ENCODE results near the gene KLHL17.
"Not testable (repeated sequence)": the region's sequence is repeated elsewhere in the genome, so short reads cannot be mapped to it uniquely, and the experiment has no call there.

The KLHL17 gene

GRCh38 chr1:980137-980571 is 19.8 kb downstream of the KLHL17 start:
- DNase-seq (ENCODE audit: low read depth in 2 of 3, low spot score in 1 of 3), result no peak

- no peak for DNase-seq (ENCODE audit: low read depth in 2 of 3, low spot score in 1 of 3)
Observed at GRCh38 chr1:980602-981395, 20.4 kb downstream of the KLHL17 start.

DNA sequence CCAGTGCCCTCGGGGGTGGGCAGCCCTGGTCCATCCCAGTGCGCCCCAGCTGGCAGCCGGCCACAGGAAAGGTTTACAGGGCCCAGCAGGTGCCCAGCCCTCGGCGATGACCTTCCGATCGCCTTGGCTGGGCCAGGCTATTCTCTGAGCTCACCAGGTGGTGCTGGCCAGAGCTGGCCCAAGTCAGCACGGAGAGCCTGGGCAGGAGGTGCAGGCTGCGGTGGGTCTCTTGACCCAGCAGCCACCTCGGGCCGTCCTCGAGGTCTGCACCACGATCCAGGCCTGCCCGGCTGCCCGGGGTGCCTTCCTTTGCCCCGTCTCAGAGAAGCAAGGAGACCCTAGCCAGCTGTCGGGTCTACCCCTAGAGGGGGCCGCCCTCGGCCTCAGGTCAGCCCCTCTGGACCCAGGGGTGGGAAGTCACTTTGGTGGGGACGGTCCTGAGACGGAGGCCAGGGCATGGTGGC is 21.1 kb downstream of the KLHL17 start:
- no peak for DNase-seq (ENCODE audit: low read depth in 2 of 3, low spot score in 1 of 3)

DNA sequence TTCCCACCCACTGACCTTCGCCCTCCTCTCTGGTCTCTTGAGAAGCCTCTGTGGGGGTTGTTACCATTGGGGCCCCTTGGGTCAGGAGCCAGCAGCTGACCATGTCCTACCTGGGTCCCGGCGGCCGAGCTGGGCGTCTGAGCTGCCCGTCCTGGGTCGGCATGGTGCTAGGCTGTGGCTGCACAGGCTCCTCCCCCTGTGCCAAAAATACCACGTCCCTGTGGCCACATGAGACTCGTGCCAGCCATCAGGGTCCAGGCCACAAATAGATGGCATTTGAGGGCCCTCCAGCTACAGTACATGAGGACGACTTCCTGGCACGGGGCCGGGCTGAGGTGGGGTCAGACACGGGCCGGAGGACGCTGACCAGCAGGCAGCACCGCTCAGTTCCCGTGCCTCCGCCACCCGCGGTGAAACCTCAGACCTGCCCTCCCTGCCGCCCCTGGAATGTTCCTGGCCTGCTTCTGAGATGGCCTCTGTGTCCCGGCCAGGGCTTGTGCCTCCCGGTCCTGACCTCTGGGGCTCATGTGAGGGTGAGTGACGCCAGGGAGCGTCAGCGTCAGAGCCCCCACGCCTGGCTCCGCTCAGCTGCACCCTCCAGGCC is 21.7 kb downstream of the KLHL17 start, which contains the start of gene PERM1:
PERM1 (minus strand) TSS at position 139 of the 604 bp plus-strand sequence. CDS start 1,064 bp downstream, outside the sequence.
- DNase-seq (ENCODE audit: low read depth in 2 of 3, low spot score in 1 of 3), result no peak

DNA sequence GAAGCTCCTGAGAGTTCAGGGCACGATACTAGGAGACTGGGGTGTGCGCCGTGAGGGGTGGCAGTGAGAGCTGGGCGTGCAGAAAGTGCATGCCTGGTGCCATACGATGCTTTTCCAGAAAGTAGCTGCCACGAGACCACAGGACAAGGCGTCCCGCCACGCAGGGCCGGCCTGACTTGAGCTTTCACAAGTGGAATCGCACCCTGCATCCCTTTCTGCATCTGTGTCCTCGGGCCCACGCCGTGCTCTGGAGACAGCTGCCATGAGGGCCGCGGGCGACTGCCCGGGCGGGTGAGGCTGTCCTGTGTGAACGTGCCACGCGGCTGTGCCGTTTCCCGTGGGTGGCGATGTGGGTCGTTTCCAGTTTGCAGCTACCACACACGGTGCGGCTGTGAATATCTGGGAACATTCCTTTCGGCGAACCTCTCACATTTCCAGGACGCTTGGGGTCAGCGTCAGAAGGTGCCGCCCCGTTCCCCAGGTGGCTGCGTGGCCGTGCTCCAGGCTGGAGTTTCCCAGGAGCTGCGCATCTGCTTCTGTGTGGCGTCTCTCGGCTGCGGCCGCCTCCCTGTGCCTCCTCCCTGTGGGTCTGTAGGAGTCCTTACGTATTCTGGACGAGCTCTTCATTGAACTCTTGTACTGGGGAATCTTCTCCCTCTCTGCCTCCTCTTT is 22.5 kb downstream of the KLHL17 start:
- no peak for DNase-seq (ENCODE audit: low read depth in 2 of 3, low spot score in 1 of 3)

- peak in 1 of 3 donors; percentile 63 for DNase-seq (ENCODE audit: low read depth in 2 of 3, low spot score in 1 of 3)
Observed at GRCh38 chr1:983798-984475, 23.6 kb downstream of the KLHL17 start.

- DNase-seq (ENCODE audit: low read depth in 2 of 3, low spot score in 1 of 3), result no peak
Observed at GRCh38 chr1:984476-984814, 24.1 kb downstream of the KLHL17 start.

DNA sequence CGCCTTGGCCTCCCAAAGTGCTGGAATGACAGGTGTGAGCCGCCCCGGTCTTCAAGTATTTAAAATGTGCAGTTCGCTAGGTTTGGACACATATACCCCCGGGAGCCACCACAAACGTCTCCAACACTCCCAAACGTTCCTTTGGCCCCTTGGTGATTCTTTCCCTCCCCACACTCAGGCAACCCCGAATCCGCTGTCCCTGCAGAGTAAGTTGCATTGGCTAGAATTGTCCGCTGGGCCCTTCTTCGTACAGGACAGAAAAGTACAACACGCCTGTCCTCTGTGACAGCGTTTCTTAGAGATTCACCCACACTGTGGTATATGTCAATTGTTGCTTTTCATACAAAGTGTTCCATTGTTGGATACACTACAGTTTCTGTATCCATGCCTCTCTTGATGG is 24.7 kb downstream of the KLHL17 start:
- no peak for DNase-seq (ENCODE audit: low read depth in 2 of 3, low spot score in 1 of 3)

DNA sequence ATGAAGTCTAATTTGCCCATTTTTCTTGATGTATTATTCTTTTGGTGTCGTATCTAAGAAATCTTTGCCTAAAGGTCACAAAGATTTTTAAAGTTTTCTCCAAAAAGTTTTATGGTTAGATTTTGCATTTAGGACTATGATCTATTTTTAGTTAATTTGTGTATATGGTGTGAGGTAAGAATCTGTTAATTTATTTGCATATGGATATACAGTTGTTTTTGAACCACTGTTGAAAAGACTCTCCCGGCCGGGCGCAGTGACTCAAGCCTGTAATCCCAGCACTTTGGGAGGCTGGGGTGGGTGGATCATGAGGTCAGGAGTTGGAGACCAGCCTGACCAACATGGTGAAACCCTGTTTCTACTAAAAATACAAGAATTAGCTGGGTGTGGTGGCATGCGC is 27.7 kb downstream of the KLHL17 start:
- DNase-seq (ENCODE audit: low read depth in 2 of 3, low spot score in 1 of 3), result not testable (repeated sequence)

- not testable (repeated sequence) for DNase-seq (ENCODE audit: low read depth in 2 of 3, low spot score in 1 of 3)
Observed at GRCh38 chr1:991275-991674, 30.9 kb downstream of the KLHL17 start.

- DNase-seq (ENCODE audit: low read depth in 2 of 3, low spot score in 1 of 3), result no peak
Observed at GRCh38 chr1:991895-992294, 31.5 kb downstream of the KLHL17 start.

DNA sequence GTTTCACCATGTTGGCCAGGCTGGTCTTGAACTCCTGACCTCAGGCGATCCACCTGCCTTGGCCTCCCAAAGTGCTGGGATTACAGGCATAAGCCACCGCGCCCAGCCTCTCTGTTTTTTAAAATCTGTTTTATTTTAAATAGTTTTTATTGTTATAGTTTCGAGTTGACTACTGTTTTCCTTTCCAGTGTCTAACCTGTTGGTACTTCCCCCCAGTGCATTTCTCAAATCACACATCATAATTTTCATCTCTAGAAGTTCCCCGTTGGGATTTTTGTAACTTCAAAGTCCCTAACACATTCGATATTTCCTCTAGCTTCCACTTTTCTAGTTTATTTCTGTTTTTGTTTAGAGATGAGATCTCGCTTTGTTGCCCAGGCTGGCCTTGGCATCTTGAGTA is 32.0 kb downstream of the KLHL17 start:
- DNase-seq (ENCODE audit: low read depth in 2 of 3, low spot score in 1 of 3), result no peak

- no peak for DNase-seq (ENCODE audit: low read depth in 2 of 3, low spot score in 1 of 3)
Observed at GRCh38 chr1:993379-993995, 33.1 kb downstream of the KLHL17 start.

DNA sequence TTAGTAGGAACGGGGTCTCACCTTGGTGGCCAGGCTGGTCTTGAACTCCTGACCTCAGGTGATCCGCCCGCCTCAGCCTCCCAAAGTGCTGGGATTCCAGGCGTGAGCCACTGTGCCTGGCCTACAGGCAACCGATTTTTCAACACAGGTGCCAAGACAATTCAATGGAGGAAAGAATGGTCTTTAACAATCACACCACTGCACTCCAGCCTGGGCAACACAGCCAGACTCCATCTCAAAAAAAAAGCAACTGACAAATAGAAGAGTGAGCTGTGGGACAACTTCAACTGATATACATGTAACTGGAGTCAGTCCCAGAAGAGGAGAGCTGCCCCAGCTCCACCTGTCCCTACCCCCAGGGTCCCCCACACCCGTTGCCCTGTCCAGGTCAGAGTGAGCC is 34.2 kb downstream of the KLHL17 start:
- DNase-seq (ENCODE audit: low read depth in 2 of 3, low spot score in 1 of 3), result not testable (repeated sequence)

GRCh38 chr1:995665-996633 is 35.6 kb downstream of the KLHL17 start:
- DNase-seq (ENCODE audit: low read depth in 2 of 3, low spot score in 1 of 3), result no peak

DNA sequence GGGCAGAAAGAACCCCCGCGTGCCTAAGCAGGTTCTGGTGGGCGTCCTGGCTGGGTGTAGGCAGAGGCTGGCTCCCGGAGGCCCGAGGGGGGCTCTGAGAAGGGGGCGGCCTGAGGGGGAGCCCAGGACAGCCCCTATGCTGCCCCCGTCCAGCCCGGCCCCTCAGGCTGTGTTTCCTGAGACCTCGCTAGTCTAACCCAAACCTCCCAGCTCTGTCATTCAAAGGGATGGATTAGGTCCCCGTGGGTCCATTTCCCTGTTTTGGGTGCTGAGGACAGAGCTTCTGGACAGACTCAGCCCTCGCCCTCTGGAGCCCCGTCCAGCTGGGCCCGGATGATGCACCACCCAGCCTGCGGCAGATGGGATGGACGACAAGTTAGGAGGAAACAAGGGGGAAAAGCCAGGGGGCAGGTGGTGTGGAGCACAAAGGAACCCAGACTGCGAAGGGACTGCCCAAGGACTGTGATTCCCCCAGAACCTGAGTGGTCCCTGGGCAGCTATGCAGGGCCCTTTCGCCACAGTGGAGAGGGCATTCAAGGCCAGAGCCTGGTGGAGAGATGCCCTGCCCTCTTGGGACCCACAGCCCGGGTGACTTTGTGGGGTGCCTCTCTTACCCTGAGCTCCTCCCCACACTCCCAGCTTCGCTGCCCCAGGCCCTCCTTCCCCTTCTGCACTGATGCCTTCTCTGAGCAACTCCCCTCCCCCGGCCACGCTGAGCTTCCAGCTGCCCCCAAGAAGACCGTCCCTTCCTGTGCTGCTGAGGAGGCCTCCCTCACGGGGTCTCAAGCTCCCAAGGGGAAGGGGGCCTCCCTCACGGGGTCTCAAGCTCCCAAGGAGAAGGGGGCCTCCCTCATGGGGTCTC is 36.7 kb downstream of the KLHL17 start:
- DNase-seq (ENCODE audit: low read depth in 2 of 3, low spot score in 1 of 3), result no peak

- DNase-seq (ENCODE audit: low read depth in 2 of 3, low spot score in 1 of 3), result no peak
Observed at GRCh38 chr1:997713-997992, 37.3 kb downstream of the KLHL17 start.

DNA sequence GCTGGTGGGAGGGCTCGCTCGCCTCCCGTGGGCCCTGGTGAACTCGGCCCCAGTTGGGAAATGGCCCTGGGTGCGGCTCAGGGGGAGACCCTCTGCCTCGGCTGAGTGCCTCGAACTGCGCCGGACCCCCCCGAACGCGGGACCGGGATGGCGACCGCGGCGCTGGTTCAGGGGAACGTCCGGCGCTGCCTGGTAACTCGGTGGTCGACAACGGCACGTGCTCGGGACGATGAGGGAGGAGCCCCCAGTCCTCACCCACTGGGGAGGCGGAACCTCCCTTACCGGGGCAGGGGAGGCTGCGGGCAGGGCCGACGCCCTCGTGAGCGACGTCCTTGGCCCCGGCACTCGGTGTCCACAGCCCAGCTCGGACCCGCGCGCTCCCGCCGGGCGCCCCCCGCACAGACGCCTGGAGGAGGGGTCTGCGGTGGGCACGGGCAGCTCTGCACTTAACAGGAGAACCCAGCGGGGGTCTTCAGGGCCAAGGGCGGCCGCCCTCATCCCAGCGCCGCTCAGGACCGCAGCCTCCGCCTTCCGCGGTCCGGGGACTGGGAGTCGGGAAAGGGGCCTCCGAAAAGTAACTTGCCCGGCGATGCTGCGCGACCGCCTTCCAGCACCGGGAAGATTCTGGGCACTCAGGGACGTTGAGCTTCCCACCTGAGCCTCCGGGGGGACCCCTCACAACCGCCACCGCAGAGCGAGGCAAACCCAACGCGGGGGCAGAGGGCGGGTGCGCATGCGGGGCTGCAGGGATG is 37.8 kb downstream of the KLHL17 start:
- no peak for DNase-seq (ENCODE audit: low read depth in 2 of 3, low spot score in 1 of 3)

GRCh38 chr1:998745-998994 is 38.3 kb downstream of the KLHL17 start:
- DNase-seq (ENCODE audit: low read depth in 2 of 3, low spot score in 1 of 3), result no peak
